Loucy (cell line): ENCODE results near the gene STX8.

Source experiments
- H2AFZ ChIP-seq: fragments of 200-600 bp; sonication (generic); 2 replicates; pipeline ENCODE4 v1.6.0; 2016; ENCODE audit warnings: antibody characterized with exemption, mild to moderate bottlenecking, low read length, moderate library complexity
- H3F3A ChIP-seq: fragments of 200-600 bp; 2 replicates; pipeline ENCODE4 v1.6.0; 2016; ENCODE audit warnings: antibody characterized with exemption, low read depth, mild to moderate bottlenecking
- H3K27me3 ChIP-seq: fragments of 200-600 bp; sonication (generic); 2 replicates; pipeline ENCODE4 v1.6.1; 2014; ENCODE audit warnings: low read length, mild to moderate bottlenecking; ENCODE audit not compliant: insufficient read depth, poor library complexity, severe bottlenecking
- H3K36me3 ChIP-seq: fragments of 200-600 bp; sonication (generic); 2 replicates; pipeline ENCODE4 v1.6.1; 2016; ENCODE audit warnings: low read length; ENCODE audit not compliant: insufficient read depth
- H3K4me1 ChIP-seq: fragments of 200-600 bp; sonication (generic); 2 replicates; pipeline ENCODE4 v1.5.1; 2014; ENCODE audit warnings: low read length, mild to moderate bottlenecking; ENCODE audit not compliant: insufficient read depth, poor library complexity, severe bottlenecking
- H3K4me2 ChIP-seq: fragments of 200-600 bp; sonication (generic); 2 replicates; pipeline ENCODE4 v1.6.0; 2014; ENCODE audit warnings: antibody characterized with exemption, low read length, low read depth, mild to moderate bottlenecking; ENCODE audit not compliant: poor library complexity, severe bottlenecking
- H3K4me3 ChIP-seq: fragments of 200-600 bp; sonication (generic); 2 replicates; pipeline ENCODE4 v1.5.1; 2014; ENCODE audit warnings: low read length, mild to moderate bottlenecking, mixed read lengths; ENCODE audit not compliant: poor library complexity, severe bottlenecking
- H3K79me2 ChIP-seq: fragments of 200-600 bp; sonication (generic); 2 replicates; pipeline ENCODE4 v1.6.1; 2014; ENCODE audit warnings: low read length; ENCODE audit not compliant: insufficient read depth
- H3K9ac ChIP-seq: fragments of 200-600 bp; sonication (generic); 2 replicates; pipeline ENCODE4 v1.6.0; 2014; ENCODE audit warnings: mild to moderate bottlenecking, low read depth, low read length, moderate library complexity; ENCODE audit not compliant: poor library complexity, severe bottlenecking
- H3K9me2 ChIP-seq: fragments of 200-600 bp; sonication (generic); replicated peaks from 2 replicates; pipeline ENCODE4 v1.6.1; 2016; ENCODE audit warnings: low read depth, low read length, mixed read lengths
- H3K9me3 ChIP-seq: fragments of 200-600 bp; sonication (generic); 2 replicates; pipeline ENCODE4 v1.6.1; 2014; ENCODE audit warnings: mild to moderate bottlenecking, antibody characterized with exemption, low read length, low read depth; ENCODE audit not compliant: insufficient read depth
- H4K20me1 ChIP-seq: fragments of 200-600 bp; sonication (generic); 2 replicates; pipeline ENCODE4 v1.6.0; 2014; ENCODE audit warnings: antibody characterized with exemption, low read length, mild to moderate bottlenecking; ENCODE audit not compliant: insufficient read depth, poor library complexity, severe bottlenecking
- EZH2phosphoT487 ChIP-seq: fragments of 200-600 bp; IDR thresholded peaks from 2 replicates; pipeline ENCODE4 v1.6.1; 2018; ENCODE audit warnings: antibody characterized with exemption, mild to moderate bottlenecking, moderate library complexity, borderline replicate concordance
- TF ChIP-seq, protein P1 (sequence below): fragments of 200-600 bp; sonication (generic); conservative IDR thresholded peaks from 2 replicates; pipeline ENCODE4 v1.5.1; 2014; ENCODE audit warnings: mild to moderate bottlenecking, antibody characterized with exemption, low read length

STX8 gene

DNA sequence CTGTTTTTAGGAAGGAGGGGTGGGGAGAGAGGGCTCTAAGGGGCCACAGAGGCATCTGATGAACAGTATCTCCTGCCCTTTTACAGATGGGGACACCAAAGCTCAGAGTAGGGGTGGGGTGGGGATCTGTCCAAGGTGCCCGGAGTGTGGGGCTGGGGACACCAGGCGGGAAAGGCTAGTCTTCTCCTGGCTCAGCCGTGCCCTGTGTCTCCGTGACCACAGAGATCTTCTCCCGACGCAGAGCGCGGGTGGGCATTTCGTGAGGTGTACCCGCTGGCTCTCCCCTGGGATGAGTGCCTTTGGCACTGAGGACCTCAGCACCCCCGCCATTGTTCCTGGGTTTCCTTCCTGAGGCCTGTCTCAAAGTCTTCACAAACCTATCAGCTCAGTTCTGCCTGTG lies 344.8 kb downstream of the STX8 start:
- Histone ChIP-seq H3K79me2 (no peaks in the 10 kb centered on the region), H3K4me1 (no peaks in the 10 kb centered on the region), H3K4me3 (no peak overlapping the region), H3K27me3 (no peaks in the 10 kb centered on the region), H2AFZ (no peak overlapping the region), H4K20me1 (no peaks in the 10 kb centered on the region), H3K9me2 (no peaks in the 10 kb centered on the region), H3K9me3 (no peaks in the 10 kb centered on the region), H3K36me3 (no peaks in the 10 kb centered on the region), H3K9ac (no peak overlapping the region), H3F3A (no peaks in the 10 kb centered on the region), H3K4me2 (no peak overlapping the region)
- TF ChIP-seq, protein P1, sequence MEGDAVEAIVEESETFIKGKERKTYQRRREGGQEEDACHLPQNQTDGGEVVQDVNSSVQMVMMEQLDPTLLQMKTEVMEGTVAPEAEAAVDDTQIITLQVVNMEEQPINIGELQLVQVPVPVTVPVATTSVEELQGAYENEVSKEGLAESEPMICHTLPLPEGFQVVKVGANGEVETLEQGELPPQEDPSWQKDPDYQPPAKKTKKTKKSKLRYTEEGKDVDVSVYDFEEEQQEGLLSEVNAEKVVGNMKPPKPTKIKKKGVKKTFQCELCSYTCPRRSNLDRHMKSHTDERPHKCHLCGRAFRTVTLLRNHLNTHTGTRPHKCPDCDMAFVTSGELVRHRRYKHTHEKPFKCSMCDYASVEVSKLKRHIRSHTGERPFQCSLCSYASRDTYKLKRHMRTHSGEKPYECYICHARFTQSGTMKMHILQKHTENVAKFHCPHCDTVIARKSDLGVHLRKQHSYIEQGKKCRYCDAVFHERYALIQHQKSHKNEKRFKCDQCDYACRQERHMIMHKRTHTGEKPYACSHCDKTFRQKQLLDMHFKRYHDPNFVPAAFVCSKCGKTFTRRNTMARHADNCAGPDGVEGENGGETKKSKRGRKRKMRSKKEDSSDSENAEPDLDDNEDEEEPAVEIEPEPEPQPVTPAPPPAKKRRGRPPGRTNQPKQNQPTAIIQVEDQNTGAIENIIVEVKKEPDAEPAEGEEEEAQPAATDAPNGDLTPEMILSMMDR = no peak
- TF ChIP-seq EZH2phosphoT487 = no peak

DNA sequence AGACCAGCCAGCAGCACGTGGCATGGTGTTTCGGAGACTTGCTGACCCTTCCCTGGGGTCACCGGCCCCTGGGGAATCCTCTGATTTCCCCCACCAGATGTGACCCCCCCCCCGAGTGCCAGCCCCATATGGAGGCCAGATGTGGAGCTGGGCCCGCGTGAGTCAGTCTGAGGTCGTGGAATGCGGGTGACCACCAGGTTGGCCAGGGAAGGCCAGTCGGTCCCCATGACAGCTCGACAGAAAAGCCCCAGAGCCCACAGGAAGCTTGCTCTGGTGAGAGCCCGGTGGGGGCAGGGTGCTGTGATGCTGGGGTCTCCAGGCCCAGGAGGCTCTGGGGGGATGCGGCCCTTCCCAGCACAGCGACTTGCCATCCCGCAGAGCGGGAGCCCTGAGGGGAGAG lies 345.3 kb downstream of the STX8 start:
- no peaks in the 10 kb centered on the region for H3K79me2 ChIP-seq
- no peaks in the 10 kb centered on the region for H3F3A ChIP-seq
- H3K4me3 ChIP-seq = no peak overlapping the region
- H3K9me3 ChIP-seq = no peaks in the 10 kb centered on the region
- no peaks in the 10 kb centered on the region for H3K4me1 ChIP-seq
- no peak overlapping the region for H2AFZ ChIP-seq
- H3K4me2 ChIP-seq = no peak overlapping the region
- H3K9ac ChIP-seq = no peak overlapping the region
- TF ChIP-seq, protein P1 = no peak
- no peak for TF ChIP-seq EZH2phosphoT487
- no peaks in the 10 kb centered on the region for H3K27me3 ChIP-seq
- H3K36me3 ChIP-seq = no peaks in the 10 kb centered on the region
- no peaks in the 10 kb centered on the region for H3K9me2 ChIP-seq
- no peaks in the 10 kb centered on the region for H4K20me1 ChIP-seq

DNA sequence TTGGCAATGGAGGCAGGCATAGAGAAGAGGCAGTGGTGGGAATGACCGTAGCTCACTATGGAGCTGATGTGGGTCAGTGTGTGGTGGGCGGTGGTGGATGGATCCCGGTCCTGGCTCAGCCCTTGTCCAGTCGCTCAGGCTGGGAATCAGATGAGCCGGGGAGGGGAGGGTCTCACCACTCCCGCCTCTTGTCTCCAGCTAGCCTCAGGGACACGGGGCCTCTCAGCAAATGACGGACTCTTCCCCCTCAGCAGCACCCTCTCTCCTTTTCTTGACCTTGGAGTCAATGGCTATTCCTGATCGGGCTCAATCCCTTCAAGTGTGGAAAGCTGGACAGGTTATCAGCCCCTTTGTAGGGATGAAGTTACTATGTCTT lies 345.8 kb downstream of the STX8 start:
- Histone ChIP-seq H4K20me1 (no peaks in the 10 kb centered on the region), H3K4me1 (no peaks in the 10 kb centered on the region), H2AFZ (no peak overlapping the region), H3K9me3 (no peaks in the 10 kb centered on the region), H3K9ac (no peak overlapping the region), H3K27me3 (no peaks in the 10 kb centered on the region), H3K9me2 (no peaks in the 10 kb centered on the region), H3K4me2 (no peak overlapping the region), H3K4me3 (no peak overlapping the region), H3K79me2 (no peaks in the 10 kb centered on the region), H3K36me3 (no peaks in the 10 kb centered on the region), H3F3A (no peaks in the 10 kb centered on the region)
- TF ChIP-seq, protein P1 = no peak
- TF ChIP-seq EZH2phosphoT487 = no peak
